Right forelimb (tissue), 1 donor: ENCODE data around the gene TMEM128.
"Not testable (repeated sequence)": the region's sequence is repeated elsewhere in the genome, so short reads cannot be mapped to it uniquely, and the experiment has no call there.

Source experiments
- DNase-seq: peaks from one replicate; pipeline ENCODE4 v3.0.0-alpha.2; 2018

Gene TMEM128

DNA sequence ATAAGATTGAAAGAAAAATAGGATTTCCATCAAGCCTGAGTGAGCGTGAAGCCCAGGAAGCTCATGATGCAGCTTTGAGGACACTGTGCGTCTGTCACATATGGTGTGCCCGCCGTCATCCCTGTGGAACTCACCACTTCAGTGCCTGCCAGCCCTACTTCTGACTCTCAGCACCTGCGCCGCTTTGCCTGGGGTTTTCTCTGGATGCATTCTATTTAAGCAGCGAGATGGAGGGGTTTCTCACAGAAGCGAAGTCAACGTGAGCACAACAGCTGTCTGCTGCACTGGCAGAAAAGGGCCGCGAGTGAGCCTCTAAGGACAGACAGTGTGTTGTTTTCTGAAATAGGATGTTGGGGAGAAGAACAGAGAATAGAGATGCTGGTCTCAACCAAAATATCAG, 6.2 kb upstream of the TMEM128 start:
- no peak for DNase-seq

DNA sequence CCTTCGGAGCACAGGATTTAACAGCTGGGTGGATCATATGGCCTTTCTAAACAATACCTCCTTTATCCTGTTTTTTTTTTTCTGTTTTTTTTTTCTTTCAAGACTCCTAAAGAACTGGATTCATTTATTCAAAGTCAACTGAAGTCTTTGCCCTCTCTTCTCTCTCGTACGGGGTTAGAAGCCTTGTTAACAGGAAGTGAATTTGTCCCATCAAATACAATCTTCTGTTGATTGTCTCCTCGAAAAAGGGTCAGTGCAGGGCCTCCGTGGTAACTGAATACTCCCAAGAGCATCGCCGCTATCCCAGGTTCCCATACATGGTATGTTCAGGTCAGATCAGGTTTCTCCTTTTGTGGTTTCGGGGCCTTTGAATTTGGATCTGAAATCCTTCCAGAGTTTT, 1.8 kb upstream of the TMEM128 start:
- no peak for DNase-seq

DNA sequence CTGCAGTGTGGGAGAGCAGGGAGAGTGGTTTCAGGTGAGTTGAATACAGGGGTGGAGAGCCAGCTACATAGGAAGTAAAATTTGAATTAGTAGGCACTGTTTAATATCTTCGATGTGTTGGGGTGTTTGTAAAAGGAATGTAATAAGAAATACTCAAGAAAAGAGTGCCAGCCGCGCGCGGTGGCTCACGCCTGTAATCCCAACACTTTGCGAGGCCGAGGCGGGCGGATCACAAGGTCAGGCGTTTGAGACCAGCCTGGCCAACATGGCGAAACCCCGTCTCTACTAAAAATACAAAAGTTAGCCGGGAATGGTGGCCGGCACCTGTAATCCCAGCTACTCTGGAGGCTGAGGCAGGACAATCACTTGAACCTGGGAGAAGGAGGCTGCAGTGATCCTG, 1.3 kb upstream of the TMEM128 start:
- DNase-seq: not testable (repeated sequence)

GRCh38 chr4:4248885-4249203, 821 bp upstream of the TMEM128 start:
- DNase-seq: no peak

GRCh38 chr4:4247696-4248028, 361 bp downstream of the TMEM128 start:
- DNase-seq: no peak

DNA sequence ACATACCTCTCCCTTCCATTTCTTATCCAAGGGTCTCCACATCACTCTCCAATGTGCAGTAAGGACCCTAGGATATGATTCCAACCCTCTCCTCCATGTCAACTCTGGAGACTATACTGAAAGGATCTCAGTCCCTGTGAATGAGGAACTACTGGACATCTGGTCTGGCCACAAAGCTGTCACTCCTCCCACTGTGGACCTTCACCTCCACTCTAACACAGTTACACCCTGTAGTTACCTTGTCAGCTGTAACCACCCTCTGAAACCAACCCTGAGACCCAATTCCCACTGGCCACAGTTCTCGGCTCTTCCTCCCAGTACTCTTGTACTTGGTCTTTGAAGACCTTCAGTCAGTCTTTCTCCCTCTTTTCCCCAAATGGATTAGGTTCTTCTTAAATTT, 2.9 kb downstream of the TMEM128 start:
- DNase-seq: no peak

DNA sequence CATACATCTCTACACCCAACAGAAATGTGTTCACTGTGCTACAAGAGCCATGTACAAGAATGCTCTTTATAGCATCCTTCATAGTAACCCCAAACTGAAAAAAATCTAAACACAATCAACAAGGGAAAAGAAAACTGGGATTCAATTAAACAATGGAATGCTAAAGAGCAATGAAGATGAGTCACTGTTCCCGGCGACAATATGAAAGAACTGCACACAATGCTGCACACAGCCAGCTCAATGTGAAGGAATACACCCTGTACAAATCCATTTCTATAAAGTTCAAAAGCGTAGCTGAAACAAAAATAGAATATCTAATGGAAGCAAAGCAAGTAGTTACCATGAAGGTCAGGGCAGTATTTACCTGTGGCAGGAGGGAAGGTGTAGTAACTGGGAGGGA, 8.5 kb downstream of the TMEM128 start:
- DNase-seq: not testable (repeated sequence)

DNA sequence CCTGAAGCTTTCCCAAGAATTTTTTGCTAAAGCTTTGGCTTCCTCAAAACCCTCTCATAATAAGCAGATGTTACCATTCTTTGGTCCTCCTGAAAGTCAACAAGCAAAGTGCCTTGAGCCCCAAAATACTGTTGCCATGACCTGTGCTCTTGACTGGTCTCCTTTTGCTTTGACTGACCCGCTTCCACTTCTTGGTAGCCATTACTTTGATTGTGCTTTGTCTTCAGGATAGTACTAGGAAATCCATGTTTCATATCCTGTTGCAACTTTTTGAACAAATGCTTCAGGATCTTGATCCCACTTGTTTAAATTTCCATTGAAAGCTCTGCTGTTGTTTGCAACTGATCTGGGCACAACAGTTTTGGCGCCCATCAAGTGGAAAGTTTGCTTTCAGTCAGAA, 14.4 kb downstream of the TMEM128 start:
- DNase-seq: no peak

DNA sequence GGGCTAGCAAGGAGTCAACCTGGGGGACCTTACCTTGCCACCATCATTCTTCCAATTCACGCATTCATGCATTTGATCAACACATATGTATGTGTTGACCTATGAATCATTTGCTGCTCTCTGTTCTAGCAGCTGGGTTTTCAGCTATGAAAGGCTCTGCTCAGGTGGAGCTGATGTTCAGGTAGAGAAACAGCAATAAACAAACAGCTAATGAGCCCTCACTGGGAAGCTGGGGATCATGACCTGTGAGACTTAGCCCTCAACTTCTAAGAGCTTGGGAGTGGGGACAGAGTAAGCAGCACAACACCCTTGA, 19.7 kb downstream of the TMEM128 start:
- no peak for DNase-seq

DNA sequence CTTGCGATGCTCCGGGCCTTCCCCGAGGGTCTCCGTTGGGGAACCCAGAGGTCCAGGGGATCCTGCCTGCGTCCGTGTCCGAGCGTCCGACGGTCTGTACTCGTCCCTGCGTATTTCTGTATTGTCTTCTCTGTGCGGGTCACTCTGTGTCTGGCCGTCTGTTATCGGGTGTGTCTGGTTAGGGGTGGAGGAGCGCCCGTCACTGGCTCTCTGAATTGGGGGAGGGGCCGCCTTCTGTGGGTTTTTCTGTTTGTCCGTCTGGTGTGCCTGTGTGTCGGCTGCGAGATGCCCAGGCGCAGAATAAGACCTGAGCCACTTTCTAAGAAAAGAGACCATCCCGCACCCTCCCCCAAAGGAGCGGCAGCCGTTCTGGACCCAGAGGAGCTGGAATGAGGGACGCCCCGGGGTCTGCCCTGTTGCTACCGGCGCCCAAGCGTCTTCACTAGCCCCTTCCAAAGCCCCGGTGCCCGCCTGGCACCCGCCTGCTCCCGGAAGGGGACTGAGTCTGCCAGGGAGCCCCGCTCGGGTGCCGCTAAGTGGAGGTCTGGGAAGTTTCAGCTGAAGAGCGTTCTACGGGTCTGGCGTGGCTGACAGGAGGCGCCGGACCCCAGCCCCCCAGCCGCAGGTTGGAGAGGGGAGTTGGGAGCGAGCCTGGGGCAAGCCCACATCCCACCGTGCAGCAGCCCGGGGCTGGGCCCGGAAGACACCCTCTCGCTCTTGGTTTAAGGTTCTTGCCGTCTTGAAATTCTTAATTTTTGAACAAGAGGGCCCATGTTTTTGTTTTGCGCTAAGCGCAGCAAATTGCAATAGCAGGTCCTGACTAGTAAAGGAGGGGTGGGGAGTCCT, 20.3 kb downstream of the TMEM128 start:
- DNase-seq: no peak

DNA sequence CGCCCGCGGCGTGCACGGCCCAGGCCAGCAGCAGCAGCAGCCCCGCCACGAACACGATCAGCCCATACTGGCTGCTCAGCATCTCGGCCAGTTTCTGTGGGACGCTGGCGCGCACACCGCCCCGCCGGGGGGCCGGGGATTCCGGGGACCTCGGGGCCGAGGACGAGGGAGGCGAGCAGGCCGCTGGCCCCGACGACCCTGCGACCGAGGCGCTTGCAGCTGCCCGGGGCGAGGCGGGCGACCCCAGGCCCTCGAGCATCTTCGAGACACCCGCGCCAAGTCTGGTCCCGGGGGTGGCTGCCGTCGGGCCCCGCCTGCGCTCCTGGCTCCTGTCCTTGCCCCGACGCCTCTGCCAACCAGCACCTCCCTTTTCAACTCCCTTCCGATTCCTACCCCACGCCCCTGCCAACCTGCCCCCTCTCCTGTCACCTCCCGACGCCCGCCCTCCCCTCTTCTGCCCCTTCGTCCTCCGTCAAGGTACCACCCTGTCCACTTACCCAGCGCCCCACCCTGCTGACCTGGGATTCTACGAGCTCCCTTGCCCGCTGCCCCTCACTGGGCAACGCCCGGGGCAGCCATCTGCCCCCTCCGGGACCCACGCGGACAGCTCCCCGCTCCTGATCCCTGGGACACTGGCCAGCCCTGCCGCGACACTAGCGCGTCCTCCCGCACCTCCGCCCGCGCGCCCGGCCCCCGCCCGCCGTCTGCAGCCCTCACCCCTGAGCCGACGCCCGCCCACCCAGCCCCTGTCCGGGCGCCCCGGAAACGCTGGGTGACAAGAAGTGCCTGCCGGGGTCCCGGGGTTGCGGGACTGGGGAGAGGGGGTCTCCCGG, 21.2 kb downstream of the TMEM128 start, which contains the start of gene OTOP1:
Gene OTOP1, minus strand, starts transcription at position 324 of the 833 bp plus-strand sequence. Its CDS starts 65 bp downstream, at position 259.
- no peak for DNase-seq

GRCh38 chr4:4225915-4226605, 22.0 kb downstream of the TMEM128 start:
- no peak for DNase-seq

DNA sequence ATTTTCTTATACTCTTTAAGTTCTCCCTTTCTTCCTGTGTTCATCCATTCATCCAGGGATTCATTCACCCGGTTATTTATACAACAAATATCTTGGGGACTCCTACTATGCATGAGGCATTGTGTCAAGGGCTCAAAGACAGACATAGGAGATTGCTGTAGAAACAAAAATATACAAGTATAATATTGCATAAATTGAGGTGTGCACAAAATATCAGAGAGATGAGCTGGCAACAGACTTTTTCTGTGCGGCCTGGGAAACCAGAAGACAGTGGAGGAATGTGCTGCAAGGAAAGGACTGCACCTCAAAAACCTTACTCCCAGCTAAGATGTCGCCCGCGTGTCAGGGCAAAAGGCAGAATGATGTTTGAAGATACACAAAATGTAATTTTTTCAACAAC, 30.9 kb downstream of the TMEM128 start:
- no peak for DNase-seq

GRCh38 chr4:4216648-4217047, 31.4 kb downstream of the TMEM128 start:
- DNase-seq: no peak

- not testable (repeated sequence) for DNase-seq
These were observed 34.3 kb downstream of the TMEM128 start for GRCh38 chr4:4213674-4214073.

DNA sequence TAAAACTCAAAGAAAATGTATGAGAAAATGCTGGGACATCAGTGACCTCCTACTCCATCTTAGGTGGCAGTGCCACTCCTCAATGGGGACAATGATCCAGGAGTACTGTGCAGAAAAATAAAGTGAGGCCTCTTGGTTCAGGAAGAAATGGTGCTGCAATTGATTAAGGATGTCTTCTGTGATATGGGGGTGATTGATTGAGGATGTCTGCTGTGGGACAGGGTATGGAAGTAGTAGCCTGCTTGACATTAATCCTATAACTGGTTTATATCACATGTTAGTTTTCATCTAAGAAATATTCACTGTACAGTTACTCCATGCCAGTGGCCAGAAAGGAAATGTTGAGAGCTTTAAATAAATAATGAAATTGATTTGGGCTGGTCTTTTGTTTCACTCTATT, 41.8 kb downstream of the TMEM128 start:
- DNase-seq: no peak

- DNase-seq: no peak
These were observed 43.6 kb downstream of the TMEM128 start for GRCh38 chr4:4204401-4204745.

DNA sequence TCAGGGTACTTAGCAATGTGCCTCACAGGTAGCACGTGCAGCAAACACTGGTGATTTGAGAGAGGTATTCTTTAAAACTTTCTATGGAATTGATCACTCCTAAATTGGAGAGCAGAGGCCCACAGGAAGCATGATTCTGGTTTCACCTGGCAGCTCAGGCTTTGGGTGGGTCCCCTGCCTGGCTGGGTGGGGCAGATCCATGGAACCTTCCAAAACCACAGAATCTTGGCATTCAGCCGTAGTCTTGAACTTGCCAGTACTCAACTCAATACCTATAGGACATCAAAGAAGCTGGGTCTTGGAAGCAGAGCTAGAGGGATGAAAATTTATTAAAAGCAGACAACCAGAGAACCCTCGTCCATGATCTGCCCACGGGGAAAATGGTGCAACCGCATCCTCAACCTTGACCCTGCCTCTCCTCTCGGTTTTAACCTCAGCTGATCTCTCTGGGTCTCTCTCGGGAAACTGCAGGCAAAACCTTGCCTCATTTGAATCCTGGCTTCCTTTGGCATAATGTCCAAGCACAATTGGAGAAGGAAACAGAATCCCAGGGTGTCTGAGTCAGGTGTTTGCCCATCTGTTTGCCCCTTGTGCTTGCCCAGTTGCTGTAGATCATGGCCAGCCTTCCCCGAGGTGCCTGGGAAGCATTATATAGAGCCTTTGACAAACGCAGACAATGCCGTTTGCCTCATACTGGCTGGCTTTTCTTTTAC, 44.2 kb downstream of the TMEM128 start:
- no peak for DNase-seq

DNA sequence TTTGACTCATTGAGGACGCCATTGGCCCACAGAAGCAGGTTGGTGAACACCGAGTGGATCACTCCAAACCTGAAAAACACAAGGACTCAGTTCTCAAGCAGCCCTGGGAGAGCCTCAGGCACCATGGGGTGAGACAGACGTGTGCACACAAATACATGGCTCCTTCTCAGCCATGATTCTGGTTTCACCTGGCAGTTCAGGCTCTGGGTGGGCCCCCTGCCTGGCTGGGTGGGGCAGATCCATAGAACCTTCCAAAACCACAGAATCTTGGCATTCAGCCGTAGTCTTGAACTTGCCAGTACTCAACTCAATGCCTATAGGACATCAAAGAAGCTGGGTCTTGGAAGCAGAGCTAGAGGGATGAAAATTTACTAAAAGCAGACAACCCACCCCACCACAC, 45.5 kb downstream of the TMEM128 start:
- DNase-seq: no peak

DNA sequence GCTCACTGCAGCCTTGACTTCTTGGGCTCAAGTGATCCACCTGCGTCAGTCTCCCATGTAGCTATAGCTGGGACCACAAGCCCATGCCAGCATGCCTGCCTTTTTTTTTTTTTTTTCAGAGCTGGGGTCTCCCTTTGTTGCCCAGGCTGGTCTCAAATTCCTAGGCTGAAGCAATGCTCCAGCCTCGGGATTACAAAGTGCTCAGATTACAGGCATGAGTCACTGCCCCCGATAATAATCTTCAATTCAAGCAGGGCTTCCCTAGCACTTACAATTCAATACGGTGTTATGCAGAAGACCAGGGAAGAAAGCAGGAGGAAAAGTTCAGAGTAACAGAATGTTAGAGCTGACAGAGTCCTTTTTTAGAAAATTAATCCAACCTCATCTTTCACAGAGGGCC, 47.4 kb downstream of the TMEM128 start:
- DNase-seq: no peak

DNA sequence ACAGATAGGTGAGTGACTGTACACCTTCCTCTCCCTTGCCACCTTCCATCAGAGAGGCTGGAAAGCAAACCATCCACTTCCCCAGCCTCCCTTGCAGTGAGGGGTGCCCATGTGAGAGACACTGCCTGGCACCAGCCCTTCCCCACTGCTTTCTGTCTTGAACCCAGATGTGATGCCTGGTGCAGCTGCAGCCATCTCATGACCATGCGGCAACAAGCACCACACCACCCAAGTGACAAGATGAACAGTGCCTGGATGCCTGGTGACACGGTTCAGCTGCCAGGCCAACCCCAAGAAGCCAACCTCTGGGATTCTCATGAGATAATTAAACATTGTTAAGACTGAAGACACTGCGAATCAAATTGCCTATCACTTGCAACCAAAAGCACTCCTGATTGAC, 52.7 kb downstream of the TMEM128 start:
- no peak for DNase-seq

DNA sequence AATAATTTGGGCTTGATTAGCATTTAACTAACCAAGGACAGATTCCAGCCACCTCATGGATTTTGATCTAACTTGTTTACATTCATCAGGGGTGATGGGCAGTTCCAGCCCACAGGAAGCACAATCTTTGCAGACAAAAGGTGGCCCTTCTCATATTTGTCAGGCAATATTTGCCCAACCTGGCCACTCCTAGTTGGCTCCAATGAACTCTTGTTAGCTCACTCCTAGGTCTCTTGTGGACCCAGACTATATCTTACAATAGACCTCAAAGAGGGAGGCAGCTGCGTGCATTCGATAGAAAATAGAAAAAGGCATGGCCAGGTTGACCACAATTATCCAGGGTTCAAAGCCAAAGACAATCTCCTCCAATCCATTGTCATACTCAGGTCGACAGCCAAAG, 59.5 kb downstream of the TMEM128 start:
- not testable (repeated sequence) for DNase-seq
